Measurements from ENCODE around the gene TIMM44.

DNA sequence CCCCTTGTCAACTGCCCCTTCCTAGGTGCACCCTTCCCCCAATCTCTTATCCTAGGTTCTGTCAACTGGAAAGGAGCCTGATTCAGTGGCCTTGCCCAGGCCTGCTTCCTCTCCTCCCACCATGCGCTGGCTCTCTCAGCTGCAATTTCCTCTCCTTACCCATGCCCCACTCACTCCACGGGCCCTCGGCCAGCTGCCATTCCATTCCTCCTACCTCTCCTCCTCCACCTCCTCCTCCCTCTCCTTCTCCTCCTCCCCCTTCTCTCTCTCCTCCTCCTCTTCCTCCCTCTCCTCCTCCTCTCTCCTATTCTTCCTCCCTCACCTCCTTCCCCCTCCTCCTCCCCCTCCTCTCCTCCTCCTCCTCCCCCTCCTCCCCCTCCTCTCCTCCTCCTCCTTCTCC, 9.6 kb upstream of the TIMM44 start:
- TF ChIP-seq POLR2A (IDR thresholded peaks at IDR 0.05; ENCODE audit: low read depth, low read length), result no peak
- no peak for TF ChIP-seq PAX5 (IDR thresholded peaks at IDR 0.05; ENCODE audit: insufficient read depth, low read length, severe bottlenecking)
- TF ChIP-seq POLR2AphosphoS5 (IDR thresholded peaks at IDR 0.05; ENCODE audit: low read depth, low read length), result no peak
- no peak for TF ChIP-seq TAF1 (IDR thresholded peaks at IDR 0.05; ENCODE audit: low read depth, low read length)

Measured in GM12891 (cell line).